ENCODE data around the gene NRXN3. TPM values are rescaled to one million over a fixed set of nuclear protein-coding genes. Genes with fewer than 3 reads are reported as not detected.

The NRXN3 gene
- total and polyA plus RNA-seq, 2 of the 4 experiments (the other 2 are of a cell fraction), result 4.8 to 25.1 TPM

GRCh38 chr14:79576424-79576823 is 1406.3 kb downstream of the NRXN3 start:
- intact Hi-C loops (cut with micrococcal nuclease), result no loop called here
- H3K56ac ChIP-seq (ENCODE audit: extremely low read depth, insufficient read depth, low read length), result no peak overlapping the region
- H3K79me1 ChIP-seq (ENCODE audit: low read depth in 1 of 2, low read length in 2 of 2), result no peaks in the 10 kb centered on the region
- no peak overlapping the region for H4K8ac ChIP-seq (ENCODE audit: low read depth in 2 of 2, low read length in 2 of 2)
- H3K4me1 ChIP-seq (ENCODE audit: control insufficient read depth, insufficient read depth, low read length), result peaks cover 3% of the 10 kb centered on the region; the same call in 1 of the 2 replicates
- H3K27ac ChIP-seq (ENCODE audit: insufficient read depth, low read length), result no peak overlapping the region
- peaks cover 5% of the 10 kb centered on the region for H3K9me1 ChIP-seq (ENCODE audit: insufficient read depth, low read length)
- H3K4ac ChIP-seq (ENCODE audit: low read depth, low read length), result no peak overlapping the region
- H3K4me2 ChIP-seq (ENCODE audit: low read depth, low read length), result peak overlapping the region; percentile 1; the same call in 1 of the 2 replicates
- no peak overlapping the region for H3K14ac ChIP-seq (replicated peaks; ENCODE audit: low read depth, low read length)
- peak; percentile 67 for DNase-seq
- no peak overlapping the region for H2BK20ac ChIP-seq (ENCODE audit: low read depth, low read length)
- no peak overlapping the region for H2AK5ac ChIP-seq (ENCODE audit: low read depth, low read length)
- H2AK9ac ChIP-seq (replicated peaks; ENCODE audit: low read depth, low read length, poor library complexity), result no peak overlapping the region
- H4K20me1 ChIP-seq (ENCODE audit: insufficient read depth, low read length), result no peaks in the 10 kb centered on the region
- H3K9me3 ChIP-seq (ENCODE audit: control insufficient read depth, insufficient read depth, low read length), result no peaks in the 10 kb centered on the region
- H3K18ac ChIP-seq (ENCODE audit: low read depth, low read length), result no peak overlapping the region
- H2BK120ac ChIP-seq (ENCODE audit: low read depth, low read length), result no peak overlapping the region
- ChIA-PET POLR2A (ENCODE audit: unreplicated experiment) (no interaction called here), CTCF (no interaction called here)
- TF ChIP-seq USF2 (IDR thresholded peaks at IDR 0.05; ENCODE audit: low read depth, low read length), result no peak
- no peak for TF ChIP-seq MAZ (IDR thresholded peaks at IDR 0.05; ENCODE audit: borderline replicate concordance, low read depth, low read length)
- no peak for TF ChIP-seq CHD1 (IDR thresholded peaks at IDR 0.05; ENCODE audit: low read depth, low read length)
- no peak for TF ChIP-seq MXI1 (IDR thresholded peaks at IDR 0.05; ENCODE audit: borderline replicate concordance, low read depth, low read length)
- no peak for TF ChIP-seq CTCF (conservative IDR thresholded peaks at IDR 0.05; ENCODE audit: low read depth, low read length)
- TF ChIP-seq ELK1 (IDR thresholded peaks at IDR 0.05; ENCODE audit: borderline replicate concordance, low read depth, low read length), result no peak
- no peak for TF ChIP-seq MAFK (IDR thresholded peaks at IDR 0.05; ENCODE audit: low read depth, low read length)
- no peak for TF ChIP-seq FOS (IDR thresholded peaks at IDR 0.05; ENCODE audit: low read depth, low read length)
- TF ChIP-seq POLR2A (IDR thresholded peaks at IDR 0.05; ENCODE audit: low read depth, low read length), result no peak
- H2BK15ac ChIP-seq (ENCODE audit: low read depth, low read length), result no peak overlapping the region
- no peak overlapping the region for H2AFZ ChIP-seq (replicated peaks; ENCODE audit: low read length, poor library complexity)
- H3K36me3 ChIP-seq (ENCODE audit: control insufficient read depth, insufficient read depth, low read length), result no peaks in the 10 kb centered on the region
- ATAC-seq (ENCODE audit: low read depth), result peak; percentile 51; the same call in 1 of the 2 replicates
- WGBS, 2 experiments (ENCODE audit: extremely low coverage in 2 of 2, insufficient read length in 1 of 2), result no CpG with 5 or more reads among the region's 4 CpGs
- no TSS peak for BruUV-seq (replicated peaks)
- no peak overlapping the region for H3K23ac ChIP-seq (ENCODE audit: low read depth, low read length)
- no peak overlapping the region for H4K91ac ChIP-seq (ENCODE audit: insufficient read depth, low read depth, low read length)
- H4K5ac ChIP-seq (ENCODE audit: low read depth, low read length), result no peak overlapping the region
- in situ Hi-C loops (cut with MboI; ENCODE audit: low sequenced_read_pairs), result no loop called here
- H2BK5ac ChIP-seq (ENCODE audit: low read depth, low read length, poor library complexity, severe bottlenecking), result no peak overlapping the region
- dilution Hi-C loops (cut with HindIII; ENCODE audit: low sequenced_read_pairs, unreplicated experiment), result no loop called here
- H3K27me3 ChIP-seq (ENCODE audit: control insufficient read depth, insufficient read depth, low read length), result no peaks in the 10 kb centered on the region
- H3K9ac ChIP-seq (ENCODE audit: low read depth, low read length), result no peak overlapping the region
- no peak overlapping the region for H3K4me3 ChIP-seq (ENCODE audit: insufficient read depth, low read depth, low read length)

Data from IMR-90 (cell line).